Body of pancreas (tissue), 4 donors: ENCODE results near the gene TMEM213. TPM values are rescaled to one million over a fixed set of nuclear protein-coding genes. Genes with fewer than 3 reads are reported as not detected.

Experiments
- ATAC-seq: fragments of 150-250 bp; one replicate; pipeline ENCODE4 v1.9.1; 2016
- DNase-seq, 4 donors: peaks; one replicate each; pipeline ENCODE4 v3.0.0-alpha.2; 2019
- H3K27ac ChIP-seq, 4 donors: fragments of 200-600 bp; sonication (generic); 1 replicate in 3 of 4; 2 replicates in 1 of 4; pipeline versions ENCODE4 v1.5.1 to v1.6.1; 2016 to 2019; ENCODE audit warnings: mild to moderate bottlenecking in 1 of 4, mixed read lengths in 1 of 4, moderate library complexity in 1 of 4
- H3K27me3 ChIP-seq, 2 donors: fragments of 200-600 bp; sonication (generic); one replicate each; pipeline ENCODE4 v1.6.0; 2016; ENCODE audit warnings: mild to moderate bottlenecking in 1 of 2
- H3K36me3 ChIP-seq, 2 donors: fragments of 200-600 bp; sonication (generic); replicated peaks in 1 of 2; 2 replicates each; pipeline ENCODE4 v1.5.1; 2016; ENCODE audit warnings: low read depth in 2 of 2; ENCODE audit not compliant: insufficient read depth in 1 of 2
- H3K4me1 ChIP-seq: fragments of 200-600 bp; sonication (generic); one replicate; pipeline ENCODE4 v1.6.0; 2016
- H3K4me3 ChIP-seq, 2 donors: fragments of 200-600 bp; sonication (generic); 1 replicate in 1 of 2; 2 replicates in 1 of 2; pipeline ENCODE4 v1.5.1; 2016 to 2019
- H3K9me3 ChIP-seq, 3 donors: fragments of 200-600 bp; sonication (generic); 1 replicate in 2 of 3; 2 replicates in 1 of 3; pipeline ENCODE4 v1.5.1; 2016
- POLR2A ChIP-seq, 3 donors: fragments of 450-650 bp; IDR thresholded peaks; one replicate each; pipeline ENCODE4 v1.6.1; 2016; ENCODE audit warnings: antibody characterized with exemption in 3 of 3, mild to moderate bottlenecking in 2 of 3
- WGBS, 2 donors: methylation state at CpG; one replicate each; pipeline ENCODE4 v1.1.5; 2017; 5-methylcytosine and 5-hydroxymethylcytosine counted together
- intact Hi-C: fragments of 100-400 bp; cut with DNase I; formaldehyde crosslinking; loops from one replicate; pipeline ENCODE4 v1.15.1; 2023
- total RNA-seq, 2 donors: library from RNA; depleted of rRNA; stranded (reverse); fragments of >200 nt; gene quantifications; one replicate each; pipeline ENCODE4 v1.1.0, GENCODE V29; 2016
- TF ChIP-seq, protein P1 (sequence below), 7 experiments: fragments of 450-650 bp in 4 of 7; fragments of 200-600 bp in 3 of 7; sonication (generic) in 3 of 7; IDR thresholded peaks; one replicate each; pipeline ENCODE4 v1.5.1; 2016 to 2019; ENCODE audit warnings: antibody characterized with exemption in 7 of 7

The TMEM213 gene
- total RNA-seq, 2 donors from 2014 or later, result not detected

DNA sequence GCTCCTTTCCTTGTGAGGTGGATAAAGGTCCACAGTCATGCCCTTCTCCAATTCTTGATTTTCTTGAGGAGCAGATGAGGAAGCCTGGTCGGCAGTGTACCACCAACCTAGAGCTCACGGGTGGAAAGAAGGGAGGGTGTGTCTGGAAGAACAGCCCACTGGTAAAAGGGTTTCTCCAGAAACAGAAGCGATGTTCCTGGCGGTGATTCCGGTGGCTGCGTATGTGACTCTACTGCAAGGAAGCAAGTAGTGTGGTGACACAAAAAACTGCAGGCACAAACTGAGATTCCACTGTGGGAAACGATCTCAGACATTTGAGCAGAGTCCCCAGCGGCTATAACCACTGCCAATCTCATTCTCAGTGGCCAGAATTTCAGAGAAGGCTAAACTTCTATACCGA, 66.1 kb downstream of the TMEM213 start:
- ATAC-seq (no peak), DNase-seq (no peak)
- 92 to 96% methylated on average over 9 of the region's 9 CpGs for WGBS, 2 donors
- TF ChIP-seq, protein P1, sequence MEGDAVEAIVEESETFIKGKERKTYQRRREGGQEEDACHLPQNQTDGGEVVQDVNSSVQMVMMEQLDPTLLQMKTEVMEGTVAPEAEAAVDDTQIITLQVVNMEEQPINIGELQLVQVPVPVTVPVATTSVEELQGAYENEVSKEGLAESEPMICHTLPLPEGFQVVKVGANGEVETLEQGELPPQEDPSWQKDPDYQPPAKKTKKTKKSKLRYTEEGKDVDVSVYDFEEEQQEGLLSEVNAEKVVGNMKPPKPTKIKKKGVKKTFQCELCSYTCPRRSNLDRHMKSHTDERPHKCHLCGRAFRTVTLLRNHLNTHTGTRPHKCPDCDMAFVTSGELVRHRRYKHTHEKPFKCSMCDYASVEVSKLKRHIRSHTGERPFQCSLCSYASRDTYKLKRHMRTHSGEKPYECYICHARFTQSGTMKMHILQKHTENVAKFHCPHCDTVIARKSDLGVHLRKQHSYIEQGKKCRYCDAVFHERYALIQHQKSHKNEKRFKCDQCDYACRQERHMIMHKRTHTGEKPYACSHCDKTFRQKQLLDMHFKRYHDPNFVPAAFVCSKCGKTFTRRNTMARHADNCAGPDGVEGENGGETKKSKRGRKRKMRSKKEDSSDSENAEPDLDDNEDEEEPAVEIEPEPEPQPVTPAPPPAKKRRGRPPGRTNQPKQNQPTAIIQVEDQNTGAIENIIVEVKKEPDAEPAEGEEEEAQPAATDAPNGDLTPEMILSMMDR (IDR thresholded peaks at IDR 0.05), result no peak
- TF ChIP-seq POLR2A (IDR thresholded peaks at IDR 0.05), result no peak
- intact Hi-C loops, result no loop called here
- H3K4me1 ChIP-seq, result no peaks in the 10 kb centered on the region
- H3K4me3 ChIP-seq, result no peak overlapping the region
- no peaks in the 10 kb centered on the region for H3K27me3 ChIP-seq
- no peaks in the 10 kb centered on the region for H3K9me3 ChIP-seq
- H3K27ac ChIP-seq, result no peak overlapping the region
- peaks cover 0 to 8% of the 10 kb centered on the region in 2 donors for H3K36me3 ChIP-seq

DNA sequence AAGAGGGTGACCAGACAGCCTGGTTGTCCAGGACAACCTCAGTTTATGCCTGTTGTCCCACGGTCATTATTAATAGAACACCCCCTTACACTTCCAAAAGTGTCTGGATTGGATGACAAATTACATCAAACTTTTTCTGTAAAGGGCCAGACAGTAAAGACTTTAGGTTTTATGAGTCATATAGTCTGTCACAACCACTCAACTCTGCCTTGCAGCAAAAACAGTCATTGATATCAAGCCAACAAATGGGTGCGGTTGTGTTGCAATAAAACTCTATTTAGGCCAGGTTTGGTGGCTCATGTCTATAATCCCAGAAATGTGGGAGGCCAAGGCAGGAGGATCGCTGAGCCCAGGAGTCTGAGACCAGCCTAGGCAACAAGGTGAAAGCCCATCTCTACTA, 66.9 kb downstream of the TMEM213 start:
- TF ChIP-seq, protein P1 (IDR thresholded peaks at IDR 0.05), result no peak
- no peak for TF ChIP-seq POLR2A (IDR thresholded peaks at IDR 0.05)
- Histone ChIP-seq H3K36me3 (peaks cover 0 to 16% of the 10 kb centered on the region in 2 donors), H3K4me3 (no peak overlapping the region), H3K27me3 (no peaks in the 10 kb centered on the region), H3K27ac (no peak overlapping the region), H3K4me1 (no peaks in the 10 kb centered on the region), H3K9me3 (no peaks in the 10 kb centered on the region)
- ATAC-seq, result no peak
- DNase-seq, result no peak
- intact Hi-C loops, result no loop called here
- 87 to 89% methylated on average over 3 of the region's 3 CpGs for WGBS, 2 donors

DNA sequence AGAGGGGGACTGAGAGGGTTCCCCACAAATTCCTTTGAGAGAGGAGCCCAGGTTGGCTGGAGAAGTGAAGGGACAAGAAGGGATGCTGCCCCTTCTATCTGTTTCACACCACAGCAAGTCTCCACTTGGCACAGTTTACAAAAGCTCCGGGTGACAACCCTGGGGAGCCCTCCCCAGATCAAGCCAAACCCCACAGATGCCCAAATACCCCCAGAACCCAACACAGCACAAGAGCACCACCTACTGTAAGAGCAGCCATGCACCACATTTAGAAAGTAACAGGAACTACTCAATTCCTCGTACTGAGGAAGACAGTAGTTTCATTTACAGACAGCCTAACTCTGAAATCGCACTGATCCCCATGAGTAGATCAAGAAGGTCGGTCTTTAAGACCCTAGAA, 68.0 kb downstream of the TMEM213 start:
- Histone ChIP-seq H3K9me3 (no peaks in the 10 kb centered on the region), H3K27me3 (no peaks in the 10 kb centered on the region), H3K36me3 (peaks cover 0 to 19% of the 10 kb centered on the region in 2 donors), H3K27ac (no peak overlapping the region), H3K4me3 (no peak overlapping the region), H3K4me1 (no peaks in the 10 kb centered on the region)
- ATAC-seq (no peak), DNase-seq (no peak)
- WGBS, 2 donors, result 78% methylated on average over 4 of the region's 4 CpGs
- no peak for TF ChIP-seq POLR2A (IDR thresholded peaks at IDR 0.05)
- TF ChIP-seq, protein P1 (IDR thresholded peaks at IDR 0.05), result no peak
- intact Hi-C loops, result no loop called here

DNA sequence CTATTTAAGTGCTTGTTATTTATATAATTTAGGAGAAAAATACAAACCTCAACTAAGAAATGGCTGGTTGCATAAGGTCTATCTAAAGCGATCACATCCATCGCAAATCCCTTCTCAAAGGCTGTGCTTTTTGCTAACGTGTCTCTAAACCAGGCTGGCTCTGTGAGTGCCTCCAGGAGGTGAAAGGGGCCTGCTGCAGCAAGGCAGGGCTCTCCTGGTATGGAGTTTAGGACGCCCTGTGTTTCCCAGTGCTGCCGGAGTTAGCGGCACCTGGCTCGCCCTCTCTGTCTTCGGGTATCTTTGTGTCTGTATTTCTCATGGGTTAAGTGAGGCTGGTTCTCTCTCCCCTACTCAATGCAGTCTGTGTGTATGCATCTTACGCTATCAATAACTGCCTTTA, 68.6 kb downstream of the TMEM213 start:
- Histone ChIP-seq H3K36me3 (peaks cover 0 to 20% of the 10 kb centered on the region in 2 donors), H3K9me3 (no peaks in the 10 kb centered on the region), H3K4me1 (no peaks in the 10 kb centered on the region), H3K4me3 (no peak overlapping the region), H3K27me3 (no peaks in the 10 kb centered on the region), H3K27ac (no peak overlapping the region)
- ATAC-seq (no peak), DNase-seq (no peak)
- TF ChIP-seq, protein P1 (IDR thresholded peaks at IDR 0.05), result no peak
- no peak for TF ChIP-seq POLR2A (IDR thresholded peaks at IDR 0.05)
- 90 to 94% methylated on average over 9 of the region's 9 CpGs for WGBS, 2 donors
- intact Hi-C loops, result no loop called here

DNA sequence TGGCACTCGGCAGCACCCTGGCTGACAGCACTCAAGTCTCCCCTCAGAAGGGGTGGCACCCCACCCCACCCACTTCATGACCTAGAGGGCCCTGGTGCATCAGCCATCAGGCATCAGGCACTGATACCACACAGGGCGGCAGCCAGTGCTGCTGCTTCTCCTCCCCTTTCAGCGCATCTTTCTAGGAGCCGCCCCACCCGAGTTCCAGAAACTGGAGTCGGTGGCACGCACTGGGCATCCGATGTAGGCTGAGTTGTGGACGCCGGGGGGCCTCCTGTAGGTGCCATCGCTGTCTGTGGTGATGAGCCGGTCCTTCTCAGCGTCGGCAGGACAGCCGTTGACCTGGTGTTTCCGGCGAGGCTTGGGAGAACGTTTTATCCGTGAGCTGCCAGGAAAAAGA, 70.0 kb downstream of the TMEM213 start:
- H3K9me3 ChIP-seq, result no peaks in the 10 kb centered on the region
- no peak overlapping the region for H3K4me3 ChIP-seq
- no peak for TF ChIP-seq POLR2A (IDR thresholded peaks at IDR 0.05)
- TF ChIP-seq, protein P1 (IDR thresholded peaks at IDR 0.05), result no peak
- H3K4me1 ChIP-seq, result no peaks in the 10 kb centered on the region
- H3K27ac ChIP-seq, result no peak overlapping the region
- H3K27me3 ChIP-seq, result no peaks in the 10 kb centered on the region
- ATAC-seq (no peak), DNase-seq (no peak)
- 94% methylated on average over 11 to 19 of the region's 19 CpGs for WGBS, 2 donors
- peaks cover 0 to 20% of the 10 kb centered on the region in 2 donors for H3K36me3 ChIP-seq
- intact Hi-C loops, result no loop called here
